G401 (cell line): ENCODE results near the gene TBL1XR1. TPM values are rescaled to one million over a fixed set of nuclear protein-coding genes. Genes with fewer than 3 reads are reported as not detected.

Source experiments
- DNase-seq: peaks from one replicate; pipeline ENCODE4 v3.0.0-alpha.2; 2015; ENCODE audit warnings: low spot score
- in situ Hi-C: cut with HindIII; loops from 2 replicates; pipeline ENCODE4 v1.10.0; 2016; ENCODE audit warnings: low sequenced_read_pairs, mixed read lengths
- total RNA-seq: library from RNA; depleted of rRNA; stranded (reverse); fragments of >200 nt; shearing (Covaris generic); gene quantifications from 2 replicates; pipeline ENCODE4 v1.2.3, GENCODE V29; 2014

Gene TBL1XR1
- total RNA-seq, 1 experiment from 2014 or later, result 68.1 TPM

GRCh38 chr3:177093966-177094365 is 103.3 kb downstream of the TBL1XR1 start:
- no peak for DNase-seq
- in situ Hi-C loops, result no loop called here

- no peak for DNase-seq
- in situ Hi-C loops, result no loop called here
Observed at GRCh38 chr3:177089901-177090300, 107.4 kb downstream of the TBL1XR1 start.

- no peak for DNase-seq
- in situ Hi-C loops, result no loop called here
Observed at GRCh38 chr3:177089110-177089509, 108.2 kb downstream of the TBL1XR1 start.

GRCh38 chr3:177085794-177086193 is 111.5 kb downstream of the TBL1XR1 start:
- DNase-seq, result no peak
- in situ Hi-C loops, result no loop called here

- in situ Hi-C loops, result no loop called here
- DNase-seq, result no peak
Observed at GRCh38 chr3:177084616-177085015, 112.7 kb downstream of the TBL1XR1 start.

- in situ Hi-C loops, result no loop called here
- DNase-seq, result no peak
Observed at GRCh38 chr3:177080122-177080521, 117.2 kb downstream of the TBL1XR1 start.

GRCh38 chr3:177079684-177080083 is 117.6 kb downstream of the TBL1XR1 start:
- in situ Hi-C loops, result no loop called here

GRCh38 chr3:177071496-177072156 is 125.7 kb downstream of the TBL1XR1 start:
- no peak for DNase-seq
- in situ Hi-C loops, result no loop called here

More at GRCh38 chr3:177079684-177080083, 117.6 kb downstream of the TBL1XR1 start:
- DNase-seq, result no peak

- in situ Hi-C loops, result no loop called here
- no peak for DNase-seq
Observed at GRCh38 chr3:177069514-177070329, 127.6 kb downstream of the TBL1XR1 start.

GRCh38 chr3:177068967-177069366 is 128.3 kb downstream of the TBL1XR1 start:
- DNase-seq, result no peak
- in situ Hi-C loops, result no loop called here

GRCh38 chr3:177066068-177066467 is 131.2 kb downstream of the TBL1XR1 start:
- in situ Hi-C loops, result no loop called here
- DNase-seq, result no peak

GRCh38 chr3:177065285-177066033 is 131.8 kb downstream of the TBL1XR1 start:
- DNase-seq, result no peak
- in situ Hi-C loops, result no loop called here

- DNase-seq, result no peak
- in situ Hi-C loops, result no loop called here
Observed at GRCh38 chr3:177062052-177062732, 135.1 kb downstream of the TBL1XR1 start.

GRCh38 chr3:177061369-177061768 is 135.9 kb downstream of the TBL1XR1 start:
- in situ Hi-C loops, result no loop called here
- DNase-seq, result peak; percentile 37

GRCh38 chr3:177060492-177060891 is 136.8 kb downstream of the TBL1XR1 start:
- in situ Hi-C loops, result no loop called here

GRCh38 chr3:177058648-177059047 is 138.6 kb downstream of the TBL1XR1 start:
- DNase-seq, result no peak
- in situ Hi-C loops, result no loop called here

More at GRCh38 chr3:177060492-177060891, 136.8 kb downstream of the TBL1XR1 start:
- DNase-seq, result no peak

- in situ Hi-C loops, result no loop called here
- DNase-seq, result peak; percentile 42
Observed at GRCh38 chr3:177057768-177058167, 139.5 kb downstream of the TBL1XR1 start.

GRCh38 chr3:177056927-177057326 is 140.4 kb downstream of the TBL1XR1 start:
- in situ Hi-C loops, result no loop called here
- DNase-seq, result peak; percentile 33
